GM06990 (cell line): ENCODE results near the gene FALEC.

ENCODE experiments used
- DNase-seq: peaks from one replicate; pipeline ENCODE4 v3.0.0-alpha.2; 2011; ENCODE audit not compliant: insufficient read length; ENCODE audit errors: extremely low read depth
- H3K27me3 ChIP-seq: replicated peaks from 2 replicates; pipeline ENCODE4 v1.6.0; 2011; ENCODE audit warnings: low read length; ENCODE audit not compliant: control insufficient read depth, insufficient read depth
- H3K36me3 ChIP-seq: 2 replicates; pipeline ENCODE4 v1.5.1; 2011; ENCODE audit warnings: low read length; ENCODE audit not compliant: control insufficient read depth, insufficient read depth
- H3K4me3 ChIP-seq: replicated peaks from 2 replicates; pipeline ENCODE4 v1.5.1; 2011; ENCODE audit warnings: low read depth, mild to moderate bottlenecking, control low read depth, low read length
- TF ChIP-seq, protein P1 (sequence below): IDR thresholded peaks from 2 replicates; pipeline ENCODE4 v1.5.1; 2011; ENCODE audit warnings: low read length, control low read depth, mild to moderate bottlenecking, inconsistent platforms; ENCODE audit not compliant: insufficient read depth, poor library complexity, severe bottlenecking

The FALEC gene

DNA sequence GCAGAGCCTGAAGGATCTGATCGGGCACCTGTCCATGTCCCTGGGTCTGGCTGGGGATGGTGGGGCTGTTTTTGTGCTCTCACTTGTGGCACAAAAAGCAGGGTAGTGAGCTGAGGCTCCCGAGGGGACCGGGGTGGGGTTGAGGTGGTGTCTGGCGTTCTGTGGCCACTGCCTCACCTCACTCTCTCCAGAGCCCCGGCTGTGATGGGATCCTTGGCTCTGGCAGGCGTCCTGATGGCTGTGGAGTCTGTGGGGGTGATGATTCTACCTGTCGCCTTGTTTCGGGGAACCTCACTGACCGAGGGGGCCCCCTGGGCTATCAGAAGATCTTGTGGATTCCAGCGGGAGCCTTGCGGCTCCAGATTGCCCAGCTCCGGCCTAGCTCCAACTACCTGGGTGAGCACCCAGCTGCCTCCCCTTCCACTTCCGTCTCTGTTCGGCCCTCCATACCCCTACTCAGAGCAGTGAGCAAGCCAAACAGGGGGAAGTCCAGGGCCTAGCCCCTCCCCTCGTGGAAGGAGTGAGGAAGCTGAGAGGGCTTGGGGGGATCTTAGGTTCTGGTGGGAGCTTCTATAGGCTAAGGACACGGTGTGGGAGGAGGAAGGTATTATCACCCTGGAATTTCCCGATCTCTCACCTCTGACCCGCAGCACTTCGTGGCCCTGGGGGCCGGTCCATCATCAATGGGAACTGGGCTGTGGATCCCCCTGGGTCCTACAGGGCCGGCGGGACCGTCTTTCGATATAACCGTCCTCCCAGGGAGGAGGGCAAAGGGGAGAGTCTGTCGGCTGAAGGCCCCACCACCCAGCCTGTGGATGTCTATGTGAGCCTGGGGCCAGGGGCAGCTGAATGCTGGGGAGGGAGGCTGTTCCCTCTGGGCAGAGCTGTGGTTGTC, 40.7 kb downstream of the FALEC start:
- TF ChIP-seq, protein P1, sequence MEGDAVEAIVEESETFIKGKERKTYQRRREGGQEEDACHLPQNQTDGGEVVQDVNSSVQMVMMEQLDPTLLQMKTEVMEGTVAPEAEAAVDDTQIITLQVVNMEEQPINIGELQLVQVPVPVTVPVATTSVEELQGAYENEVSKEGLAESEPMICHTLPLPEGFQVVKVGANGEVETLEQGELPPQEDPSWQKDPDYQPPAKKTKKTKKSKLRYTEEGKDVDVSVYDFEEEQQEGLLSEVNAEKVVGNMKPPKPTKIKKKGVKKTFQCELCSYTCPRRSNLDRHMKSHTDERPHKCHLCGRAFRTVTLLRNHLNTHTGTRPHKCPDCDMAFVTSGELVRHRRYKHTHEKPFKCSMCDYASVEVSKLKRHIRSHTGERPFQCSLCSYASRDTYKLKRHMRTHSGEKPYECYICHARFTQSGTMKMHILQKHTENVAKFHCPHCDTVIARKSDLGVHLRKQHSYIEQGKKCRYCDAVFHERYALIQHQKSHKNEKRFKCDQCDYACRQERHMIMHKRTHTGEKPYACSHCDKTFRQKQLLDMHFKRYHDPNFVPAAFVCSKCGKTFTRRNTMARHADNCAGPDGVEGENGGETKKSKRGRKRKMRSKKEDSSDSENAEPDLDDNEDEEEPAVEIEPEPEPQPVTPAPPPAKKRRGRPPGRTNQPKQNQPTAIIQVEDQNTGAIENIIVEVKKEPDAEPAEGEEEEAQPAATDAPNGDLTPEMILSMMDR = no peak
- no peaks in the 10 kb centered on the region for H3K36me3 ChIP-seq

DNA sequence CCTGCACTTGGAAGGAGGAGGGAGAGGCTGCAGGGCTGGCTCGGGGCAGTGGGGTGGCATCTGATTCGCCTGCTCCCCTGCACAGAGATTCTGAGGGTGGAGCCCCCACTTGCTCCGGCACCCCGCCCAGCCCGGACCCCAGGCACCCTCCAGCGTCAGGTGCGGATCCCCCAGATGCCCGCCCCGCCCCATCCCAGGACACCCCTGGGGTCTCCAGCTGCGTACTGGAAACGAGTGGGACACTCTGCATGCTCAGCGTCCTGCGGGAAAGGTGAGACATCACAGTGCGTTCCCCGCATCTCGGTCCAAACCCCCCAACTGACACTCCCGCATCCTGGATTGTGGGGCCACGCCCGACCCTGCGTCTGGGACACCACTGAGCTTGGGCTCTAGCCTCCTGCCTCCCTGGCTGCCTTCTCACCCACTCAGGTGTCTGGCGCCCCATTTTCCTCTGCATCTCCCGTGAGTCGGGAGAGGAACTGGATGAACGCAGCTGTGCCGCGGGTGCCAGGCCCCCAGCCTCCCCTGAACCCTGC, 41.6 kb downstream of the FALEC start:
- H3K36me3 ChIP-seq = no peaks in the 10 kb centered on the region
- TF ChIP-seq, protein P1 = no peak
- no peaks in the 10 kb centered on the region; the same call in 1 of the 2 replicates for H3K27me3 ChIP-seq

More for the DNA sequence above, 40.7 kb downstream of the FALEC start:
- Histone ChIP-seq H3K27me3 (no peaks in the 10 kb centered on the region; the same call in 1 of the 2 replicates), H3K4me3 (no peak overlapping the region)
- DNase-seq = no peak

DNA sequence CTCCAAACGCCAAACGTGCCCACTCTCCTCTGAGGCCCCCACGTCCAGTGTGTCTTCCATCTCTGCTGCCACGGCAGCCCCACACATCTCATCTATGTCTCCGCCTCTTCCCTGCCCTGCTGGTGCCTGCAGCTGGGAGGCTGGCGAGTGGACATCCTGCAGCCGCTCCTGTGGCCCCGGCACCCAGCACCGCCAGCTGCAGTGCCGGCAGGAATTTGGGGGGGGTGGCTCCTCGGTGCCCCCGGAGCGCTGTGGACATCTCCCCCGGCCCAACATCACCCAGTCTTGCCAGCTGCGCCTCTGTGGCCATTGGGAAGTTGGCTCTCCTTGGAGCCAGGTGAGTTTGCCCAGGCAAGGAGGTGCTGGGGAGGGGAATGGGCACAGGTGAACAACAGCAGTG, 42.3 kb downstream of the FALEC start:
- H3K4me3 ChIP-seq = no peak overlapping the region
- no peaks in the 10 kb centered on the region for H3K27me3 ChIP-seq
- H3K36me3 ChIP-seq = no peaks in the 10 kb centered on the region
- no peak for DNase-seq
- TF ChIP-seq, protein P1 = no peak

More for the DNA sequence above, 41.6 kb downstream of the FALEC start:
- no peak overlapping the region for H3K4me3 ChIP-seq
- no peak for DNase-seq

DNA sequence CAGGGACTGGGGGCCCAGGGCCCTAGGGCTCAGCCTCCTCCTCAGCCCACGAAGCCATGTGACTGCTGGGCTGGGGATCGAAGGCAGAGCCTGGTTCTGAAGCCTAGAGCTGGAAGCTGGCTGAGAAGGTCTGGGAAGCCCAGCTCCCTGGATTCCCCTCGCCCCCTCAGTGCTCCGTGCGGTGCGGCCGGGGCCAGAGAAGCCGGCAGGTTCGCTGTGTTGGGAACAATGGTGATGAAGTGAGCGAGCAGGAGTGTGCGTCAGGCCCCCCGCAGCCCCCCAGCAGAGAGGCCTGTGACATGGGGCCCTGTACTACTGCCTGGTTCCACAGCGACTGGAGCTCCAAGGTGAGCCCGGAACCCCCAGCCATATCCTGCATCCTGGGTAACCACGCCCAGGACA, 42.8 kb downstream of the FALEC start:
- no peak for DNase-seq
- TF ChIP-seq, protein P1 = no peak
- H3K36me3 ChIP-seq = no peaks in the 10 kb centered on the region
- H3K27me3 ChIP-seq = no peaks in the 10 kb centered on the region
- no peak overlapping the region for H3K4me3 ChIP-seq

DNA sequence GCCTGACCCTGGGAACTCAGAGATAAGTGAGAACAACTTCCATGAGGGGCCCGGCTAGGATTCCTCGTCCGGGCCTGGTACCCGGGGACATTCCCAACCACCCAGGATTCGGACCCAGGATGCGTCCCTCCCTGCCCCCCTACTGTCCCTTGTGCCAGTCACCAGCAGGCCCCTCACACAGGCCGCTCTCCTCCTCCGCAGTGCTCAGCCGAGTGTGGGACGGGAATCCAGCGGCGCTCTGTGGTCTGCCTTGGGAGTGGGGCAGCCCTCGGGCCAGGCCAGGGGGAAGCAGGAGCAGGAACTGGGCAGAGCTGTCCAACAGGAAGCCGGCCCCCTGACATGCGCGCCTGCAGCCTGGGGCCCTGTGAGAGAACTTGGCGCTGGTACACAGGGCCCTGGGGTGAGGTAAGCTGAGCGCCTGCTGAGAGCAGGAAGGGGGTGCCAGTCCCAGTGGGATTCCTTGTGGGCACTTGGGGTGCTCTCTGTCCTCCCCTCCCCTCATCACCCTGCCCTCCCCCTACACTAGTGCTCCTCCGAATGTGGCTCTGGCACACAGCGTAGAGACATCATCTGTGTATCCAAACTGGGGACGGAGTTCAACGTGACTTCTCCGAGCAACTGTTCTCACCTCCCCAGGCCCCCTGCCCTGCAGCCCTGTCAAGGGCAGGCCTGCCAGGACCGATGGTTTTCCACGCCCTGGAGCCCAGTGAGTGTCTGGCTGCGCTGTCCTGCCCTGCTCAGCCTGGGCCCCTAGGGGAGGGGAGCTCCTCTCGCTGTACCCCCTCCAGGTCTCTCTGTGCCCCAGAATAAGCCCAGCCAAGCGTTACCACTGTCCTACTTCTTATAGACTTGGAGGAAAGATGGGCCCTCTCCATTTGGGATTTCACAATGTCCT, 43.5 kb downstream of the FALEC start:
- TF ChIP-seq, protein P1 = no peak
- H3K36me3 ChIP-seq = no peaks in the 10 kb centered on the region
- no peaks in the 10 kb centered on the region for H3K27me3 ChIP-seq
- no peak overlapping the region for H3K4me3 ChIP-seq
- no peak for DNase-seq
